SK-N-SH treated with all-trans-retinoic acid at 6 μM for 48 hours (cell line): ENCODE measurements around the gene SMARCAD1.

ENCODE experiments used
- ATAC-seq: fragments of 200-7000 bp; cut with Tn5 transposase; 3 replicates; pipeline ENCODE4 v1.9.1; 2020; ENCODE audit warnings: mild to moderate bottlenecking, moderate library complexity
- BACH2 ChIP-seq: fragments of 250-450 bp; sonication (Bioruptor Pico); IDR thresholded peaks from 2 replicates; pipeline ENCODE4 v1.9.0; 2021; ENCODE audit warnings: mild to moderate bottlenecking, borderline replicate concordance
- CREB5 ChIP-seq: fragments of 250-450 bp; sonication (Bioruptor Pico); IDR thresholded peaks from 2 replicates; pipeline ENCODE4 v1.5.1; 2020; ENCODE audit warnings: low read depth, mild to moderate bottlenecking, moderate library complexity
- CSRNP3 ChIP-seq: fragments of 250-450 bp; sonication (Bioruptor Pico); IDR thresholded peaks from 2 replicates; pipeline ENCODE4 v1.5.1; 2021; ENCODE audit warnings: mild to moderate bottlenecking, moderate library complexity
- ESRRG ChIP-seq: fragments of 250-450 bp; sonication (Bioruptor Pico); IDR thresholded peaks from 2 replicates; pipeline ENCODE4 v1.6.1; 2021; ENCODE audit warnings: mild to moderate bottlenecking
- ISL1 ChIP-seq: fragments of 250-450 bp; sonication (Bioruptor Pico); IDR thresholded peaks from 2 replicates; pipeline ENCODE4 v2.1.2; 2022; ENCODE audit warnings: mild to moderate bottlenecking, moderate library complexity
- OSR1 ChIP-seq: fragments of 250-450 bp; sonication (Bioruptor Pico); IDR thresholded peaks from 2 replicates; pipeline ENCODE4 v1.8.0; 2022; ENCODE audit warnings: moderate library complexity, mild to moderate bottlenecking, inconsistent platforms
- PATZ1 ChIP-seq: fragments of 250-450 bp; sonication (Bioruptor Pico); IDR thresholded peaks from 2 replicates; pipeline ENCODE4 v1.8.0; 2020; ENCODE audit warnings: mild to moderate bottlenecking, moderate library complexity, borderline replicate concordance
- POU6F1 ChIP-seq: fragments of 250-450 bp; sonication (Bioruptor Pico); IDR thresholded peaks from 2 replicates; pipeline ENCODE4 v1.8.0; 2021; ENCODE audit warnings: low read depth, mild to moderate bottlenecking, moderate library complexity, borderline replicate concordance
- PPARA ChIP-seq: fragments of 250-450 bp; sonication (Bioruptor Pico); IDR thresholded peaks from 2 replicates; pipeline ENCODE4 v1.5.0; 2020; ENCODE audit warnings: mild to moderate bottlenecking, borderline replicate concordance
- RARB ChIP-seq: fragments of 250-450 bp; sonication (Bioruptor Pico); IDR thresholded peaks from 2 replicates; pipeline ENCODE4 v1.8.0; 2021; ENCODE audit warnings: mild to moderate bottlenecking, moderate library complexity
- SNAI2 ChIP-seq: fragments of 250-450 bp; sonication (Bioruptor Pico); IDR thresholded peaks from 2 replicates; pipeline ENCODE4 v1.5.0; 2020; ENCODE audit warnings: mild to moderate bottlenecking, moderate library complexity
- TCF4 ChIP-seq: fragments of 250-450 bp; sonication (Bioruptor Pico); IDR thresholded peaks from 2 replicates; pipeline ENCODE4 v1.8.0; 2021; ENCODE audit warnings: mild to moderate bottlenecking, moderate library complexity, borderline replicate concordance
- TOX ChIP-seq: fragments of 250-450 bp; sonication (Bioruptor Pico); IDR thresholded peaks from 2 replicates; pipeline ENCODE4 v1.8.0; 2021; ENCODE audit warnings: mild to moderate bottlenecking, moderate library complexity, borderline replicate concordance
- TSHZ2 ChIP-seq: fragments of 250-450 bp; sonication (Bioruptor Pico); IDR thresholded peaks from 2 replicates; pipeline ENCODE4 v1.5.0; 2020; ENCODE audit warnings: mild to moderate bottlenecking, moderate library complexity
- ZC3H10 ChIP-seq: fragments of 250-450 bp; sonication (Bioruptor Pico); IDR thresholded peaks from 2 replicates; pipeline ENCODE4 v1.5.1; 2021; ENCODE audit warnings: mild to moderate bottlenecking, moderate library complexity
- ZFP3 ChIP-seq: fragments of 250-450 bp; sonication (Bioruptor Pico); IDR thresholded peaks from 2 replicates; pipeline ENCODE4 v1.5.0; 2020; ENCODE audit warnings: mild to moderate bottlenecking, moderate library complexity
- ZFP30 ChIP-seq: fragments of 450-650 bp; formaldehyde crosslinking; IDR thresholded peaks from 2 replicates; pipeline ENCODE4 v1.5.0; 2022; ENCODE audit warnings: mild to moderate bottlenecking, moderate library complexity
- ZNF70 ChIP-seq: fragments of 450-650 bp; formaldehyde crosslinking; IDR thresholded peaks from 2 replicates; pipeline ENCODE4 v1.5.0; 2020; ENCODE audit warnings: mild to moderate bottlenecking, moderate library complexity

The SMARCAD1 gene

GRCh38 chr4:94237271-94237670 lies 29.6 kb downstream of the SMARCAD1 start:
- TF ChIP-seq RARB (CRISPR knock-in tag) (no peak), ZFP3 (no peak), PATZ1 (CRISPR knock-in tag) (no peak), ZNF70 (CRISPR knock-in tag) (no peak), TSHZ2 (CRISPR knock-in tag) (no peak), ZFP30 (CRISPR knock-in tag) (no peak), ISL1 (CRISPR knock-in tag) (no peak), PPARA (CRISPR knock-in tag) (no peak), ZC3H10 (CRISPR knock-in tag) (no peak), TCF4 (no peak), BACH2 (CRISPR knock-in tag) (no peak), ESRRG (CRISPR knock-in tag) (no peak), OSR1 (CRISPR knock-in tag) (no peak), CSRNP3 (no peak), CREB5 (no peak), TOX (CRISPR knock-in tag) (no peak), POU6F1 (CRISPR knock-in tag) (no peak)
- ATAC-seq, result no peak

GRCh38 chr4:94238160-94238559 lies 30.5 kb downstream of the SMARCAD1 start:
- TF ChIP-seq RARB (CRISPR knock-in tag), result no peak
- TF ChIP-seq PPARA (CRISPR knock-in tag), result no peak
- TF ChIP-seq SNAI2 (CRISPR knock-in tag), result no peak
- no peak for TF ChIP-seq CSRNP3
- no peak for TF ChIP-seq OSR1 (CRISPR knock-in tag)
- TF ChIP-seq TSHZ2 (CRISPR knock-in tag), result no peak
- no peak for TF ChIP-seq ZNF70 (CRISPR knock-in tag)
- no peak for TF ChIP-seq ZC3H10 (CRISPR knock-in tag)
- TF ChIP-seq POU6F1 (CRISPR knock-in tag), result no peak
- ATAC-seq, result no peak
